Subcutaneous abdominal adipose tissue (tissue), 5 donors: Measurements from ENCODE around the gene MACF1.
"Not testable (repeated sequence)": the region's sequence is repeated elsewhere in the genome, so short reads cannot be mapped to it uniquely, and the experiment has no call there.

Experiments
- H3K27ac ChIP-seq: one replicate; pipeline ENCODE4 v1.7.0; 2013; ENCODE audit warnings: low read depth, mild to moderate bottlenecking, inconsistent platforms, low read length, moderate library complexity
- H3K27me3 ChIP-seq, 5 donors: one replicate each; pipeline ENCODE4 v1.7.0; 2013; ENCODE audit warnings: low read length in 5 of 5, inconsistent platforms in 1 of 5; ENCODE audit not compliant: control insufficient read depth in 5 of 5, insufficient read depth in 4 of 5
- H3K36me3 ChIP-seq, 5 donors: one replicate each; pipeline ENCODE4 v1.7.0; 2013; ENCODE audit warnings: low read length in 5 of 5; ENCODE audit not compliant: control insufficient read depth in 5 of 5, insufficient read depth in 5 of 5
- H3K4me1 ChIP-seq, 5 donors: one replicate each; pipeline ENCODE4 v1.7.0; 2013; ENCODE audit warnings: low read length in 5 of 5, mild to moderate bottlenecking in 3 of 5, moderate library complexity in 1 of 5; ENCODE audit not compliant: control insufficient read depth in 5 of 5, insufficient read depth in 5 of 5
- H3K4me3 ChIP-seq, 5 donors: one replicate each; pipeline ENCODE4 v1.7.0; 2013; ENCODE audit warnings: low read length in 5 of 5, low read depth in 1 of 5
- H3K9ac ChIP-seq, 5 donors: one replicate each; pipeline ENCODE4 v1.7.0; 2013; ENCODE audit warnings: low read length in 5 of 5, mild to moderate bottlenecking in 4 of 5, moderate library complexity in 3 of 5
- H3K9me3 ChIP-seq, 5 donors: one replicate each; pipeline ENCODE4 v1.7.0; 2013; ENCODE audit warnings: low read length in 5 of 5; ENCODE audit not compliant: control insufficient read depth in 5 of 5
- donor health status: healthy.
- donor health status: healthy.
- donor health status: healthy.
- donor health status: healthy.
- donor health status: healthy.

The MACF1 gene

GRCh38 chr1:39195166-39196111 is 9.1 kb upstream of the MACF1 start:
- Histone ChIP-seq H3K36me3 (no peaks in the 10 kb centered on the region), H3K4me1 (peaks cover 4 to 39% (median 24%) of the 10 kb centered on the region in 5 donors), H3K27ac (peak overlapping the region; percentile 43), H3K9ac (peak overlapping the region in 1 of 5 donors; percentile 51), H3K9me3 (no peaks in the 10 kb centered on the region), H3K4me3 (no peak overlapping the region), H3K27me3 (no peaks in the 10 kb centered on the region)

- peaks cover 4 to 35% (median 22%) of the 10 kb centered on the region in 5 donors for H3K4me1 ChIP-seq
These were observed 8.0 kb upstream of the MACF1 start for GRCh38 chr1:39196244-39197215.

GRCh38 chr1:39199593-39199992 is 4.9 kb upstream of the MACF1 start:
- Histone ChIP-seq H3K4me1 (peaks cover 5 to 29% (median 9%) of the 10 kb centered on the region in 5 donors), H3K27ac (no peak overlapping the region)

More at GRCh38 chr1:39196244-39197215, 8.0 kb upstream of the MACF1 start:
- Histone ChIP-seq H3K27me3 (no peaks in the 10 kb centered on the region), H3K4me3 (no peak overlapping the region), H3K36me3 (no peaks in the 10 kb centered on the region), H3K9me3 (no peaks in the 10 kb centered on the region), H3K27ac (peak overlapping the region; percentile 37), H3K9ac (peak overlapping the region in 1 of 5 donors; percentile 48)

GRCh38 chr1:39205102-39205780 is 746 bp downstream of the MACF1 start:
- peak overlapping the region; percentile 1 to 78 (median 36) for H3K9ac ChIP-seq
- no peaks in the 10 kb centered on the region for H3K36me3 ChIP-seq
- peak overlapping the region; percentile 28 to 61 (median 42) for H3K4me3 ChIP-seq
- no peaks in the 10 kb centered on the region for H3K9me3 ChIP-seq
- H3K27ac ChIP-seq, result peak overlapping the region; percentile 82
- H3K27me3 ChIP-seq, result no peaks in the 10 kb centered on the region
- H3K4me1 ChIP-seq, result peaks cover 5 to 26% (median 20%) of the 10 kb centered on the region in 5 donors

More at GRCh38 chr1:39199593-39199992, 4.9 kb upstream of the MACF1 start:
- Histone ChIP-seq H3K4me3 (no peak overlapping the region), H3K27me3 (no peaks in the 10 kb centered on the region), H3K36me3 (no peaks in the 10 kb centered on the region), H3K9me3 (no peaks in the 10 kb centered on the region), H3K9ac (no peak overlapping the region)

- H3K27ac ChIP-seq, result peak overlapping the region; percentile 82
- no peaks in the 10 kb centered on the region for H3K9me3 ChIP-seq
- H3K27me3 ChIP-seq, result no peaks in the 10 kb centered on the region
- peaks cover 5 to 26% (median 20%) of the 10 kb centered on the region in 5 donors for H3K4me1 ChIP-seq
- peak overlapping the region in 4 of 5 donors; percentile 28 to 61 (median 46) for H3K4me3 ChIP-seq
- H3K9ac ChIP-seq, result peak overlapping the region in 4 of 5 donors; percentile 33 to 78 (median 56)
- no peaks in the 10 kb centered on the region for H3K36me3 ChIP-seq
These were observed 1.4 kb downstream of the MACF1 start for GRCh38 chr1:39205781-39206464.

- not testable (repeated sequence) for H3K4me3 ChIP-seq, H3K36me3 ChIP-seq, H3K27ac ChIP-seq, H3K27me3 ChIP-seq, H3K9ac ChIP-seq, H3K9me3 ChIP-seq
- H3K4me1 ChIP-seq, result peaks cover 5 to 27% (median 20%) of the 10 kb centered on the region in 5 donors
These were observed 3.9 kb downstream of the MACF1 start for GRCh38 chr1:39208360-39208759.

- H3K9ac ChIP-seq, result no peak overlapping the region
- peaks cover 4 to 30% (median 23%) of the 10 kb centered on the region in 5 donors for H3K4me1 ChIP-seq
- no peaks in the 10 kb centered on the region for H3K36me3 ChIP-seq
- H3K4me3 ChIP-seq, result no peak overlapping the region
- H3K27ac ChIP-seq, result no peak overlapping the region
- no peaks in the 10 kb centered on the region for H3K9me3 ChIP-seq
- no peaks in the 10 kb centered on the region for H3K27me3 ChIP-seq
These were observed 6.2 kb downstream of the MACF1 start for GRCh38 chr1:39210649-39211048.

- no peaks in the 10 kb centered on the region for H3K27me3 ChIP-seq
- H3K4me1 ChIP-seq, result peaks cover 4 to 26% (median 19%) of the 10 kb centered on the region in 5 donors
- no peaks in the 10 kb centered on the region for H3K36me3 ChIP-seq
- H3K9ac ChIP-seq, result no peak overlapping the region
- no peak overlapping the region for H3K27ac ChIP-seq
- H3K4me3 ChIP-seq, result no peak overlapping the region
- no peaks in the 10 kb centered on the region for H3K9me3 ChIP-seq
These were observed 8.0 kb downstream of the MACF1 start for GRCh38 chr1:39212499-39212898.

- Histone ChIP-seq H3K27ac (no peak overlapping the region), H3K36me3 (no peaks in the 10 kb centered on the region), H3K4me3 (no peak overlapping the region), H3K4me1 (peaks cover 4 to 26% (median 19%) of the 10 kb centered on the region in 5 donors), H3K9ac (no peak overlapping the region), H3K27me3 (no peaks in the 10 kb centered on the region), H3K9me3 (no peaks in the 10 kb centered on the region)
These were observed 9.1 kb downstream of the MACF1 start for GRCh38 chr1:39213511-39214002.
